ENCODE data around the gene MRE11. TPM values are rescaled to one million over a fixed set of nuclear protein-coding genes. Genes with fewer than 3 reads are reported as not detected.
"Not testable (repeated sequence)": the region's sequence is repeated elsewhere in the genome, so short reads cannot be mapped to it uniquely, and the experiment has no call there.

Gene MRE11
- total and polyA plus RNA-seq, 7 donors = 2.4 to 26.6 (median 12.5) TPM

DNA sequence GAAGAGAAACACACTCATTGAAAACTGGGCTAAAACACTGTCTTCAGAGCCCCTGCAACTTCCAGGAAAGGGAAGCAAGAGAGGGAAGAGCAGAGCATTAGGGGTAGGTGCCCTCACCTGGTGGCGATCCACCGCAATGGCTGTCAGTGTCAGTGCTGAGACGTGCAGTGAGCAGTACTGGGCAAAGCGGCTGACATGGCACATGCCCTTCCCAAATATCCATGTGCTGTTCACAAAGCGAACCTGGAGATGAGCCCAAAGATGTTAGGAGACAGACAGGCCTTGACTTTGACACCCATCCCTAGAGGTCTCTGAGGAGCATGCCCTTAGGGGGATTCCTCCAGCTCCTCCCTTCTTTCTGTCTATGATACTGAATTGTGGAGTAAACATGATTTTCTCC lies 97.4 kb downstream of the MRE11 start:
- H3K9me3 ChIP-seq = no peaks in the 10 kb centered on the region
- H3K4me3 ChIP-seq = no peak overlapping the region
- intact Hi-C loops (cut with DNase I) = no loop called here
- H3K27me3 ChIP-seq = peaks cover 9 to 26% (median 17%) of the 10 kb centered on the region in 3 donors
- no peaks in the 10 kb centered on the region for H3K36me3 ChIP-seq
- DNase-seq = no peak
- H3K27ac ChIP-seq = no peak overlapping the region
- 89 to 90% methylated on average over 5 of the region's 5 CpGs for WGBS, 2 donors
- H3K4me1 ChIP-seq = peaks cover 0 to 8% (median 7%) of the 10 kb centered on the region in 4 donors
- TF ChIP-seq EP300 (IDR thresholded peaks at IDR 0.05) (no peak), POLR2AphosphoS5 (IDR thresholded peaks at IDR 0.05) (no peak), POLR2A (IDR thresholded peaks at IDR 0.05) (no peak)
- TF ChIP-seq, protein P1, sequence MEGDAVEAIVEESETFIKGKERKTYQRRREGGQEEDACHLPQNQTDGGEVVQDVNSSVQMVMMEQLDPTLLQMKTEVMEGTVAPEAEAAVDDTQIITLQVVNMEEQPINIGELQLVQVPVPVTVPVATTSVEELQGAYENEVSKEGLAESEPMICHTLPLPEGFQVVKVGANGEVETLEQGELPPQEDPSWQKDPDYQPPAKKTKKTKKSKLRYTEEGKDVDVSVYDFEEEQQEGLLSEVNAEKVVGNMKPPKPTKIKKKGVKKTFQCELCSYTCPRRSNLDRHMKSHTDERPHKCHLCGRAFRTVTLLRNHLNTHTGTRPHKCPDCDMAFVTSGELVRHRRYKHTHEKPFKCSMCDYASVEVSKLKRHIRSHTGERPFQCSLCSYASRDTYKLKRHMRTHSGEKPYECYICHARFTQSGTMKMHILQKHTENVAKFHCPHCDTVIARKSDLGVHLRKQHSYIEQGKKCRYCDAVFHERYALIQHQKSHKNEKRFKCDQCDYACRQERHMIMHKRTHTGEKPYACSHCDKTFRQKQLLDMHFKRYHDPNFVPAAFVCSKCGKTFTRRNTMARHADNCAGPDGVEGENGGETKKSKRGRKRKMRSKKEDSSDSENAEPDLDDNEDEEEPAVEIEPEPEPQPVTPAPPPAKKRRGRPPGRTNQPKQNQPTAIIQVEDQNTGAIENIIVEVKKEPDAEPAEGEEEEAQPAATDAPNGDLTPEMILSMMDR (IDR thresholded peaks at IDR 0.05) = no peak

DNA sequence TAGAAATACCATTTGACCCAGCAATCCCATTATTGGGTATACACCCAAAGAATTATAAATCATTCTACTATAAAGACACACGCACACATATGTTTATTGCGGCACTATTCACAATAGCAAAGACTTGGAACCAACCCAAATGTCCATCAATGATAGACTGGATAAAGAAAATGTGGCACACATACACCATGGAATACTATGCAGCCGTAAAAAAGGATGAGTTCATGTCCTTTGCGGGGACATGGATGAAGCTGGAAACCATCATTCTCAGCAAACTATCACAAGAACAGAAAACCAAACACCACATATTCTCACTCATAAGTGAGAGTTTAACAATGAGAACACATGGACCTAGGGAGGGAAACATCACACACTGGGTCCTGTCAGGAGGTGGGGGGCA lies 101.7 kb downstream of the MRE11 start:
- H3K9me3 ChIP-seq; DNase-seq; H3K27me3 ChIP-seq; H3K4me3 ChIP-seq; intact Hi-C loops (cut with DNase I); H3K4me1 ChIP-seq; H3K27ac ChIP-seq; H3K36me3 ChIP-seq: not testable (repeated sequence)
- WGBS, 2 donors = 61 to 96% methylated on average over 4 of the region's 4 CpGs

DNA sequence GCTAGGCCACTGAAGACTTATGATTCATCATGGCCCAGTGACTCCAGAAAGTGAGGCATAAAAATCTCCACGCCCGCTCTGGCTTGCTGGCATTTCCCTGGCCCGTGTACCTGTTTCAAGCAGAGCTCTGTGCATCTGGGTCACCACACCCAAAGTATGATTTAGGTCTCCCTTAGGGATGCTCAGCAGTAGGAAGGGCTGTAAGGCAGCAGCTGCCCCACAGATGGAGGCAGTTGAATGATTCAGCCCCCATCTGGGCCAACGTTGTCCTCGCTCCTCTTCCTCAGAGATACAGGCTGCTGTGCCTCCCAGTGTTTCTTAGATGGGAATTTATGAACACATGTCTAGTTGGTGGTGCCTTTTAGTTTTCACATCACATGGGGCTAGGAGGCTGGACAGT lies 114.0 kb downstream of the MRE11 start:
- Histone ChIP-seq H3K9me3 (no peaks in the 10 kb centered on the region), H3K27me3 (no peaks in the 10 kb centered on the region), H3K4me1 (no peaks in the 10 kb centered on the region), H3K27ac (no peak overlapping the region), H3K4me3 (no peak overlapping the region), H3K36me3 (no peaks in the 10 kb centered on the region)
- intact Hi-C loops (cut with DNase I) = no loop called here
- TF ChIP-seq, protein P1 (IDR thresholded peaks at IDR 0.05) = no peak
- TF ChIP-seq EP300 (IDR thresholded peaks at IDR 0.05) = no peak
- TF ChIP-seq POLR2AphosphoS5 (IDR thresholded peaks at IDR 0.05) = no peak
- TF ChIP-seq POLR2A (IDR thresholded peaks at IDR 0.05) = no peak
- WGBS, 2 donors = 76 to 89% methylated on average over 5 of the region's 5 CpGs
- DNase-seq = no peak

DNA sequence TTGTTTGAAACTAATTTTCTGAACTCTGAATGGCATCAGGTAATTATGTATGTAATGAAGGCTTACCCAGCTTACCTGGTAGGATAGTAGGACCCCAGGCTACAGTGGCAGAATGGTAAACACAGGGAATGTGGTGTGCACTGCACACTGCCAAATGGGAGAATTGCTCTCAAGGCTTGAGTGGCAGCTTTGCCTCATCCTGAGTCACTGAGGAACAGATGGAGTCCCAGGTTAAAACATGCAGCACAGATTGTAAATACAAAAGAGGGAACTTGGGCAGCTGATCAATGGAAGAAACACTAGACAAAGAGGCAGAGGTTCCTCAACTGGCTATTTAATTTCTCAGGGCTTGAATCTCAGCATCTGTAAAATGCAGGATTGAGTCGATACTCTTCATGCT lies 116.8 kb downstream of the MRE11 start:
- no peaks in the 10 kb centered on the region for H3K36me3 ChIP-seq
- 91 to 93% methylated on average over 1 of the region's 1 CpG for WGBS, 2 donors
- no peak overlapping the region for H3K4me3 ChIP-seq
- H3K27ac ChIP-seq = no peak overlapping the region
- no peak for DNase-seq
- H3K9me3 ChIP-seq = no peaks in the 10 kb centered on the region
- no peaks in the 10 kb centered on the region for H3K4me1 ChIP-seq
- TF ChIP-seq POLR2A (IDR thresholded peaks at IDR 0.05) (no peak), EP300 (IDR thresholded peaks at IDR 0.05) (no peak), POLR2AphosphoS5 (IDR thresholded peaks at IDR 0.05) (no peak)
- TF ChIP-seq, protein P1 (IDR thresholded peaks at IDR 0.05) = no peak
- H3K27me3 ChIP-seq = no peaks in the 10 kb centered on the region
- intact Hi-C loops (cut with DNase I) = no loop called here

DNA sequence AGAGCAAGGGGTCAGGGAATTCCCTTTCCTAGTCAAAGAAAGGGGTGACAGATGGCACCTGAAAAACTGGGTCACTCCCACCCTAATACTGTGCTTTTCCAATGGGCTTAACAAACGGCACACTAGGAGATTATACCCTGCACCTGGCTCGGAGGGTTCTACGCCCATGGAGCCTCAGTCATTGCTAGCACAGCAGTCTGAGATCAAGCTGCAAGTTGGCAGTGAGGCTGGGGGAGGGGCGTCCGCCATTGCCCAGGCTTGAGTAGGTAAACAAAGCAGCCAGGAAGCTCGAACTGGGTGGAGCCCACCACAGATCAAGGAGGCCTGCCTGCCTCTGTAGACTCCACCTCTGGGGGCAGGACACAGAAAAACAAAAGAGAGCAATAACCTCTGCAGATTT lies 123.1 kb downstream of the MRE11 start:
- 43 to 72% methylated on average over 6 of the region's 6 CpGs for WGBS, 2 donors

More for the DNA sequence above, 123.1 kb downstream of the MRE11 start:
- H3K4me1 ChIP-seq; H3K36me3 ChIP-seq; H3K27me3 ChIP-seq; H3K9me3 ChIP-seq; intact Hi-C loops (cut with DNase I); DNase-seq; H3K27ac ChIP-seq; H3K4me3 ChIP-seq: not testable (repeated sequence)

Small RNAs within 50 kb of the gene (small RNA-seq; reads per million reads assigned to genes)
- gene MIR548L = 0 to 0.22 (median 0.06) reads per million in 3 donors

Other genes with a start within 250 kb of the MRE11 start
- not detected for gene IZUMO1R, start 189.3 kb downstream of the MRE11 start, total RNA-seq
- gene IZUMO1R, start 189.3 kb downstream of the MRE11 start, polyA plus RNA-seq = not detected
- gene GPR83, start 92.4 kb downstream of the MRE11 start, total RNA-seq = under 1 TPM; 0.36 to 0.55 (median 0.45) TPM
- gene GPR83, start 92.4 kb downstream of the MRE11 start, polyA plus RNA-seq = under 1 TPM in 1 of 3 donors, not detected in 2; 0.10 TPM
- gene ANKRD49, start 140 bp upstream of the MRE11 start, total RNA-seq = 10 to 100 TPM; 19.3 to 27.7 (median 23.4) TPM
- 10 to 100 TPM; 14.6 to 15.3 (median 15.0) TPM for gene ANKRD49, start 140 bp upstream of the MRE11 start, polyA plus RNA-seq
- not detected for gene C11orf97, start 18.6 kb upstream of the MRE11 start, total RNA-seq
- not detected for gene C11orf97, start 18.6 kb upstream of the MRE11 start, polyA plus RNA-seq
- gene FUT4, start 50.1 kb upstream of the MRE11 start, total RNA-seq = 1 to 10 TPM; 5.6 to 8.4 (median 7.4) TPM
- 1 to 10 TPM; 3.5 to 9.1 (median 4.8) TPM for gene FUT4, start 50.1 kb upstream of the MRE11 start, polyA plus RNA-seq
- gene PIWIL4, start 73.5 kb upstream of the MRE11 start, total RNA-seq = 1 to 10 TPM; 3.5 to 8.1 (median 4.6) TPM
- gene PIWIL4, start 73.5 kb upstream of the MRE11 start, polyA plus RNA-seq = 1 to 10 TPM; 3.5 to 5.4 (median 3.9) TPM